ENCODE data around the gene ICOS.
"Not testable (repeated sequence)": the region's sequence is repeated elsewhere in the genome, so short reads cannot be mapped to it uniquely, and the experiment has no call there.

Gene ICOS

GRCh38 chr2:203918264-203918663 lies 18.3 kb upstream of the ICOS start:
- DNase-seq (ENCODE audit: low spot score), result no peak

- no peak for DNase-seq (ENCODE audit: low spot score)
These were observed 17.7 kb upstream of the ICOS start for GRCh38 chr2:203918839-203919238.

GRCh38 chr2:203925512-203926158 lies 10.9 kb upstream of the ICOS start:
- DNase-seq (ENCODE audit: low spot score), result no peak

- DNase-seq (ENCODE audit: low spot score), result no peak
These were observed 7.7 kb upstream of the ICOS start for GRCh38 chr2:203928849-203929248.

GRCh38 chr2:203931262-203931661 lies 5.3 kb upstream of the ICOS start:
- DNase-seq (ENCODE audit: low spot score), result not testable (repeated sequence)

- DNase-seq (ENCODE audit: low spot score), result no peak
These were observed 2.5 kb upstream of the ICOS start for GRCh38 chr2:203934041-203934492.

GRCh38 chr2:203934711-203935438 lies 1.7 kb upstream of the ICOS start:
- DNase-seq (ENCODE audit: low spot score), result no peak

GRCh38 chr2:203935568-203935967 lies 995 bp upstream of the ICOS start:
- DNase-seq (ENCODE audit: low spot score), result no peak

GRCh38 chr2:203936949-203937348 lies 386 bp downstream of the ICOS start:
- no peak for DNase-seq (ENCODE audit: low spot score)

GRCh38 chr2:203937788-203938187 lies 1.2 kb downstream of the ICOS start:
- DNase-seq (ENCODE audit: low spot score), result no peak

GRCh38 chr2:203940039-203940438 lies 3.5 kb downstream of the ICOS start:
- DNase-seq (ENCODE audit: low spot score), result no peak

- DNase-seq (ENCODE audit: low spot score), result not testable (repeated sequence)
These were observed 7.2 kb downstream of the ICOS start for GRCh38 chr2:203943493-203944382.

- no peak for DNase-seq (ENCODE audit: low spot score)
These were observed 12.2 kb downstream of the ICOS start for GRCh38 chr2:203948733-203949132.

GRCh38 chr2:203949228-203949627 lies 12.7 kb downstream of the ICOS start:
- DNase-seq (ENCODE audit: low spot score), result no peak

GRCh38 chr2:203951366-203951902 lies 14.9 kb downstream of the ICOS start:
- DNase-seq (ENCODE audit: low spot score), result no peak

- no peak for DNase-seq (ENCODE audit: low spot score)
These were observed 22.7 kb downstream of the ICOS start for GRCh38 chr2:203959265-203959664.

GRCh38 chr2:203959672-203960071 lies 23.1 kb downstream of the ICOS start:
- DNase-seq (ENCODE audit: low spot score), result no peak

GRCh38 chr2:203960811-203961210 lies 24.2 kb downstream of the ICOS start:
- DNase-seq (ENCODE audit: low spot score), result no peak

GRCh38 chr2:203965190-203965589 lies 28.6 kb downstream of the ICOS start:
- not testable (repeated sequence) for DNase-seq (ENCODE audit: low spot score)

- no peak for DNase-seq (ENCODE audit: low spot score)
These were observed 34.7 kb downstream of the ICOS start for GRCh38 chr2:203971251-203971650.

- DNase-seq (ENCODE audit: low spot score), result no peak
These were observed 35.5 kb downstream of the ICOS start for GRCh38 chr2:203972066-203972465.

GRCh38 chr2:203973000-203973399 lies 36.4 kb downstream of the ICOS start:
- no peak for DNase-seq (ENCODE audit: low spot score)

All from ecto neural progenitor cell (in vitro differentiated cells).